OCI-M1 (cell line): ENCODE measurements around the gene CFAP97.
"Not testable (repeated sequence)": the region's sequence is repeated elsewhere in the genome, so short reads cannot be mapped to it uniquely, and the experiment has no call there.

Experiments used
- DNase-seq: peaks from one replicate; lab custom pipeline; 2025; lab: John Stamatoyannopoulos, UW

The CFAP97 gene

DNA sequence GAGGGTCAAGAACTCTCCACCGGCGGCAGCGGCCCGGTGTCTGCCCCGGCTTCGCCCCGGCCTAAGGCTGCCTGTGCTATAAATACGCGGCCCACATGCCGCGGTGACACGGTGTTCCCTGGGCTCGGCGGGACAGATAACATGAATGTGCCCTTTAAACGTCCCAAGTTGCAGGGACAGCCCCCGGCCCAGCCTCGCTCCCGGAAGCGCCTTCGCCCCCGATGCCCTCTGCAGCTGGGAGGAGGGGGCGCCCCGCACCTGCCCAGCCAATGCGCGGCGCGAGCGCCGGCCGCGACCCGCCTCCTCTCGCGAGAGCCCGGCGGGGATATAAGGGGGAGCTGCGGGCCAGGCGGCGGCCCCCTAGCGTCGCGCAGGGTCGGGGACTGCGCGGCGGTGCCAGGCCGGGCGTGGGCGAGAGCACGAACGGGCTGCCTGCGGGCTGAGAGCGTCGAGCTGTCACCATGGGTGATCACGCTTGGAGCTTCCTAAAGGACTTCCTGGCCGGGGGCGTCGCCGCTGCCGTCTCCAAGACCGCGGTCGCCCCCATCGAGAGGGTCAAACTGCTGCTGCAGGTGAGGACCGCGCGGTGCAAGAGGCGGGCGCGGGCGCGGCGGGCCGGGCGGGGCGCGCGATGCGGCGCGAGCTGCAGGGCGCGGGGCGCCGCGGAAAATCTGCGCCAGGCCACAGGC lies 60.7 kb downstream of the CFAP97 start, which contains the start of gene SLC25A4:
Gene SLC25A4, plus strand, starts transcription at position 355 of the 689 bp plus-strand sequence. Its CDS starts 107 bp downstream, at position 462.
- DNase-seq, result peak; percentile 90

DNA sequence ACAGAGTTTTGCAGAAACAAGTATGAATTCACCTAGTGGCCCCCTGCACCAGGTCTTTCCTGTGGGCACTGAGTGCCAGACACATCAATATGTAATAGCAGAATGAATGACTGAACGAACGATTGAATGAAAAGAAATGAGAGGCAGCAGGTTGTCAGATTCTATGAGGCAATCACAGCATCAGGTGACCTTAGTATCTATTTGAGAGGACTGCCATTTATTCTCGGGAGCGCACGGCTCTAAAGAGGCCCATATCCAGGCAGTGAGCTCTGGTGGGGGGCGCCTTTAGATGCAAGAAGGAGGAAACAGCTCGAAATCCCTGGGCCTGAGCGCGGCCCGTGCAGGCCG lies 61.3 kb downstream of the CFAP97 start:
- DNase-seq, result peak; percentile 65

DNA sequence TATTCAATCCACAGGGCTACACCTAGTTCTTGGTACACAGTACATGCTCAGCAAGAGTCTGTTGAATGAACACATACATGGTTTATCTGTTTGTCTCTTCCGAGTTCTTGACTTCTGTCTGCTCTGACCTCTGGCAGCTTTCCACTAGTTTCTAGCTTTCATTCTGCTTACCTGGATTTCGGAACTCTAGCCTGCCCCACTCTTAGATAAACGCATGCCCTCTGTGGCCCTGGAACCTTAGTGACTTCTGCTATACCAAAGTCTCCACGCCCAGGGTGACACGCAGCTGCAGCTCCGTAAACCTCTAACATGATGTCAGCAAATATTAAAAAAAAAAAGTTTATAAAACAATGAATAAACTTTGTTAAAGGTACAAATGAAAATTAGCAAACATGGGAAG lies 62.0 kb downstream of the CFAP97 start:
- no peak for DNase-seq

DNA sequence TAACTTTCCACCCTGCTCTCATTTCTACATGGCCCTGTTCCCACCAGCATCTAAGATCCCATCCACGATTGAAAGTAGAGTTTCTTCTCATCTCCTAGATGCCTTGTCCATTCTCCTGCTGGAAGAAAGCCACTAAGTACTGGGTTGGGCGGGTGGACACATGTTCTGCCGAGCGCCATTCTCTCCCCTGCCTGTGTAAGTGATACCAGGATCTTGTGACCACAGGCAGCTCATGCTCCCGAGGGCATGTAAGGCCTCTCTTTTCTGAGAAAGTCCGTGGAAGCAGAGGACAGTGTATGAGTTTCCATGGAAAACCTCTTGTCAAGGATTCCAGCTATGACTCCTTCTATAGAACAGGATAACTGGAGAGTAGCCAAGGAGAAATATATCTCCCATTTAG lies 64.1 kb downstream of the CFAP97 start:
- no peak for DNase-seq

- no peak for DNase-seq
Measured at GRCh38 chr4:185138161-185138560, 65.6 kb downstream of the CFAP97 start.

DNA sequence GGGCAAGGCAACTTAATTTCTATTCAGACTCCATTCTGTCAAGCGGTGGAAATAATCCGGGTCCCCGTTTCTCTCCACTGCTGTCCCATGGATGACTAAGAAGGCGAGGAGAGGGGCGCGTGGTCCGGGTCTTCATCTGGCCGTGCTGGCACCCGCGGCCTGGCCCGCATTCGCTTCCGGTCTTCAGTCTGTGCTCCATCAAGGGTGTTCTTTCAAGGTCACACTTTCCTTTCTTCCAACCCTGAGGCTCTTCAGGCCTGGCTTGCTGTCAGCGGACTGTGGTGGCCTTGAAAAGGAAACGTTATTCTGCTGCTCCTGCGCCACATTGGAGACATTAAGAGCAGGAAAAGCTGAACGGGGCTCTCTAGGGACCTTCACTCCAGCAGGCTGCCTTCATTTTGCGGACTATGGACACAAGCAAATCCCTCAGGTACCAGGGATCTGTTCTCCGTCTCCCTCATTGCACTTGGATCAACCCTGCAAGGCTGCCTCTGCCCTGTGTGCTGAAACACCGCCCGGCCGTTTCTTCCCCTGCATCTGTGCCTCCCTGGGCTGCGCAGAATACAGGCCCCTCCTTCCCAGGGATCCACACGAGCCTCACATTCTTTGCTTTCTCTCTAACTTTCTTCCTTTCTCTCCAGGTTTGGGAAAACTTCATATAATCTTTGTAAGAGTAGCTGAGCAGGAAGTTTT lies 66.4 kb downstream of the CFAP97 start:
- no peak for DNase-seq

- peak; percentile 83 for DNase-seq
Measured at GRCh38 chr4:185134307-185134869, 69.4 kb downstream of the CFAP97 start.

- no peak for DNase-seq
Measured at GRCh38 chr4:185128272-185129119, 75.3 kb downstream of the CFAP97 start.

DNA sequence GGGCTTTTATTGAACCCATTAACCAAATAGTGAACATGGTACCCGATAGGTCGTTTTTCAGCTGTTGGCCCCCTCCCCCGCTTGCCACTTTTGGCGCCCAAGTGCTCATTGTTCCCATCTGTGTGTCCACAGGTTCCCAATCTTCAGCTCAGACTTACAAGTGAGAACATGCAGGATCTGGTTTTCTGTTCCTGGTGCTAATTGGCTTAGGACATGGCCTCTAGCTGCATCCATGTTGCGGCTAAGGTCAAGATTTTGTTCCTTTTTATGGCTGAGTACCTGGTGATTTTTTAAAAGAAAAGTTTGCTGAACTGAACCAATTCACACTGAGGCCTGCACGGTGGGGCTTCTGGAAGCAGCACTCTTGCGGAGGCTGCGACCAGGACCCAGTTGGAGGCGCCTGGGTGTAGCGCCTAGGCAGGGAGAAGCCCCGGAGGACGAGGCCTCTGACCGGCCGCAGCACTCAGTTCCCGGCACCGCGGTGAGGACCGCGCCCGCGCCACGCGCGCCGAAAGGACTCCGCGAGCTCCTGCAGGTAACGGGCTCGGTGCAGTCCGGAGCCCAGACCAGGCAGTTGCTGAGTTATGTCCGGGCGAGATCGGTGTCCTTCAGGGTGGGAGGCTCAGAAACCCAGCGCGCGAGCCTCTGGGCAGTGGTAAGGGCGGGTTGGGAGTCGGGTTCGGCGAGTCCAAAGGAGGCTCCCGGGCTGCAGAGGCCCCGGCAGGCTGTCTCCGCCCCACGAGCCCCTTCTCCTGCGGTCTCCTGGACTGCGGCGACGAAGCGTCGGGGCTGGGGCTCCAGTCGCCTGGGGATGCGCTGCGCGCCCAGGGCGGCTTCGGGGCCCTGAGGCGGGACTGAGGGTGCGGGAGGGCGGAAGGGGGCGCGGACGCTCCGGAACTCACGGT lies 76.5 kb downstream of the CFAP97 start:
- DNase-seq, result no peak

GRCh38 chr4:185124006-185124405 lies 79.8 kb downstream of the CFAP97 start:
- no peak for DNase-seq

DNA sequence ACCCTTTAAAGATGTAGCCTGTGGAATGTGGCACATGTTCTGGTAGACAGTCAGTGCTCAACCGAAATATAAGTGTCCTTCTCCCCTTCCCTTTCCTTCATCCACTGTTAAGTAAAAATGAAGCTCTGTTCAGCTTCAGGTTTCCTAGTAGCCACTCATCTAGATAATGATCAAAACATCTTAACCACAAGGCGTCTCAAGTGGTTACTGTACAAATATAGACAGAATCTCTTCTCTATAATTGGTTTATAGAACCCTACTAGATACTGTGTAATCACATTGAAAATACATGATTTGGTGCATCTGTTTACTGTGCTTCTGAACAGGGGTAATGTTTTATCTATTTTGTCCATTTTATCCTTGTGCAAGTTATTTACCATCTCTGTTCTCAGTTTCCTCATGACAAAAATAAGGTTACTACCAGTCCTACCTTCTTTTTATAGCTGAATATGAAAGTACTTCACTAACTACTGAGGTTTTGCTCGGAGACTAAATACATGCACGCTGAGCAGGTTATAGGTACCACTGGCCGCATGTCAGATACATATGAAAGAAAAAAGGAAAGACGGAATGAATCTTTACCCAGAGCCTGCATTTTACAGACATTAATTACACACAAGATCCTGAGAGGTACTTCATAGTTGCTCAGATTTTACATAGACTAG lies 81.0 kb downstream of the CFAP97 start:
- DNase-seq, result peak; percentile 33

DNA sequence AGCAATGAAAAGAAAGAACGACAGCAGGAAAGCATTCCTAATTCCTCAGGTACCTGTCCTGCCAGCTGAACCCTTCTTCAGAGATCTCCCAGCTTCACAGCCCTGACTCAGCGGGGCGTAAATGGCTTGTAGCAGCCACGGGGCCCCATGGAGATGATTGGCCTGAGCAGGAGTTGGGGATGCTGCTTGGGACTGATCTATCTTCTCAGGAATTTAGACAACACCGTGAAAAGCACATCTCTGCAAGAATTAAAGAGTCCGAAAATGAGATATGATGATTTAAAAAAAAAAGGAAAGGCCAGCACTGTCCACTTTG lies 83.2 kb downstream of the CFAP97 start:
- no peak for DNase-seq

DNA sequence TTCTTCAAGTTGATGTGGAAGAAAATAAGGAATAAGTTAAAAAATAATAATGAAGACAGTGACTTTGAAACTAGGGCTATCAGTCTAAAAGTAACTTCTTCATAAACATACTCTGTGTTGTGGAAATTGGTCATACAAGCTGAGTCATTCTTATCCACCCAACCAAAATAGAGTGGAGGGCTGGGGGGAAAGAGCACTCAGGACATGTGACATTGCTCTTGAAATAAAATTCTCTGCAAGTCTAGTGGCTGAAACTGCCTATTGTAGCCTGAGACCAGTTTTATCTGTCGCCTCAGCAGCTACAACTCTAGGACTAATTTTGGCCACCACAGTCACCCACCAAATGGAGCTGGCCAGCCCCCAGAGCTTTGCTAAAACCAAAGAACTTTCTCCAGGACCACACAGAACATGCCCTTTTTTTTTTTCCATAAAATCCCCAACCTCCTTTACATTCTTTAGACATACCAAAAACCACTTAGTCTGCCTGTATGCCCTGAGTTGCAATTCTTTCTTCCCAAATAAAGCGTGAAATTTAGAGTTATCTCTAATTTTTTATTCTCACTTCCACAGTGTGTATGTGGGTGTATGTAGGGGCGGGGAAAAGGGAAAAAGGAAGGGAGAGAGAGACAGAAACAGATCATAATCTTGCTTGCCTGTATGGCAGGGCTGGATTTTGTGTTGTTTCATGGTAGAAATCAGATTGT lies 83.7 kb downstream of the CFAP97 start:
- DNase-seq, result peak; percentile 87

GRCh38 chr4:185119467-185119866 lies 84.3 kb downstream of the CFAP97 start:
- not testable (repeated sequence) for DNase-seq

GRCh38 chr4:185118876-185119275 lies 84.9 kb downstream of the CFAP97 start:
- no peak for DNase-seq

DNA sequence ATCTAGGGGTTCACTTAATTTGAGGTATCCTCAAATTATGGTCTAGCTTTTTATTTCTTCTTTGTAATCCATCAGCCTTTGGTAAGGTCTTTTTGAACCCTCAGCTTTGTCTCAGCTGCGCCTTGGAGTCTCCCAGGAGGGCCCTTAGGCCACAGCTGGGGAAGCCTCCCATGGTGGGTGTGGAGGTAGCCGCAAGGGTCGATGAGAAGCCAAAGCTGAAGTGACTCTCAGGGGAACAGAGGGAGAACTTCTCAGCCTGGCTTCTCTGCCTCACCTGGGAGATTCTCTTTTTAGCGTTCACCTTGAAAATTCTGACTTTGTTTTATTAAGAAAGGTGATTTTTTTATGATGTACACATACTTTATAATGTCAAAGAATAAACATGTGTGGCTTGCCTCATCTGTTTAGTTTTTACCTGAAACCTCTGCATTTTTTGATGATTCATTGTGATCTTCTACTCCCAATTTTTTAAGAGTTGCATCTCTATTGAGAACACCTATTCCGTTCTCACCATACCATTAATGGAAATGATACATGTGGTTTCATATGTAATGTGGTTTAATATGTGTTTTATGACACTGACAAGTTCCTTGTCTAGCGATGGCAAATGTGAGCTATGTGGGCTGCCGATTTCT lies 86.4 kb downstream of the CFAP97 start:
- DNase-seq, result no peak

- peak; percentile 96 for DNase-seq
Measured at GRCh38 chr4:185115827-185116232, 88.0 kb downstream of the CFAP97 start.

- DNase-seq, result no peak
Measured at GRCh38 chr4:185113340-185113739, 90.5 kb downstream of the CFAP97 start.

- DNase-seq, result peak; percentile 43
Measured at GRCh38 chr4:185112104-185112503, 91.7 kb downstream of the CFAP97 start.

DNA sequence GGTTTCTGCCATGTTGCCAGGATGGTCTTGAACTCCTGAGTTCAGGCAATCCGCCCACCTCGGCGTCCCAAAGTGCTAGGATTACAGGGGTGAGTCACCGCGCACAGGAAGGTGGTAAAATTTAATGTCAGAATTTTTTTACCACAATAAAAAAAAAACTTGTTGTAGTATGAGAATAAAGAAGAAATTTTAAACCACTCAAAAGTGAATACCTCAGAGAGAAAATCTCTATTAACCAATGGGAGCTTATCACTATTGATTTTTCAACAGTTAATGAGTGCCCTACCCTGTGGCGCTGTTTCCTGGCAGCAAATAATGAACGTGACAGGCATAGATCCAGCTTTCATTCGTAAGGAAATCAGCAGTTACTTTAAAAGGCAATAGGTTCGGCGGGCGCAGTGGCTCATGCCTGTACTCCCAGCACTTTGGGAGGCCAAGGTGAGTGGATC lies 93.4 kb downstream of the CFAP97 start:
- no peak for DNase-seq
